Activated CD4-positive, alpha-beta T cell treated with anti-CD3 and anti-CD28 coated beads for 24 hours (primary cell): ENCODE results near the gene SNX3.

ENCODE experiments used
- DNase-seq, 2 donors: peaks; one replicate each; pipeline ENCODE4 v3.0.0-alpha.2; 2020; ENCODE audit warnings: low read depth in 2 of 2

SNX3 gene

DNA sequence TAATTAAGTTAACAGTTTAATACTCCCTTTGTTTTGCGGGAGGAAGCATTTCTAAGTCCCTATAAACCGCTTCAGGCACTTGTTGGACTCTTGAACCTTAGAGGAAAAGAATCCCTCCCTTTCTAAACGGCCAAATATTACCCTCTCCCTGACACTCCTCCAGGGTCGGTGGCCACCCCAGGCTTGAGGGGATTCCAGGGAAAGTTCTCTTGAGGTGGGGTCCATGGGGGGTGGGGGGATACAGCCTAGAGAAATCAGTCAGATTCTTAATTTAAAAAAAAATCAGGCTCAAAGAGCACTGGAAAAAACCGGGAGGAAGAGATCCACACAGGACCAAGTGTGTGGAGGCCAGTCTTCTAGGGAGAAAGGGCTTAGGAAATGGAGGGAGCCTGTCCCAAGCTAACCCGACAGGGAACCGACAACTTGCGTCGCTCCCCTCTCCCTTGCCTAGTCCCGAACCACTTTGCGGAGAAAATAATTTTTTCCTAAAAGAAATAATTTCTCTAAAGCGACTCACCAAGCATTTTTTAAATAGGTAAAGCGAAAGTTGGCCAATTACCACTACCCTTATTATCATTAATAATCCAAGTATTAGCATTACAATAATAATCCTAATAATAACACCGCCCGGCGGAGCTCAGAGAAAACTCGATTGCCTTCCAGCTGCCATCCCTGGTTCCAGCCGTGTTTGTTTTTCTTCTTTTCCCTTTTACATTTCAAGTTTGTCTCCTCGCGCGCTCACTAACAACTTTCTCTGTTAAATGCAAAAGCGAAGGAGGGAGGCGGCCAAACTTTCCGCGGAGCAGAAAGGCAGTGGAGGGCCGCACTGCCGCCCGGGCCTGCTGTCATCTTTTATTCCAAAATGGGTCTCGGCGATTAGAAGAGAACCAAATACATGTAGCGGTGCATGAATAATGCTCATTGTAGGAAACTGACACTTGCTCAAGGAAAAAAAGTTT is 90.2 kb downstream of the SNX3 start:
- no peak for DNase-seq

DNA sequence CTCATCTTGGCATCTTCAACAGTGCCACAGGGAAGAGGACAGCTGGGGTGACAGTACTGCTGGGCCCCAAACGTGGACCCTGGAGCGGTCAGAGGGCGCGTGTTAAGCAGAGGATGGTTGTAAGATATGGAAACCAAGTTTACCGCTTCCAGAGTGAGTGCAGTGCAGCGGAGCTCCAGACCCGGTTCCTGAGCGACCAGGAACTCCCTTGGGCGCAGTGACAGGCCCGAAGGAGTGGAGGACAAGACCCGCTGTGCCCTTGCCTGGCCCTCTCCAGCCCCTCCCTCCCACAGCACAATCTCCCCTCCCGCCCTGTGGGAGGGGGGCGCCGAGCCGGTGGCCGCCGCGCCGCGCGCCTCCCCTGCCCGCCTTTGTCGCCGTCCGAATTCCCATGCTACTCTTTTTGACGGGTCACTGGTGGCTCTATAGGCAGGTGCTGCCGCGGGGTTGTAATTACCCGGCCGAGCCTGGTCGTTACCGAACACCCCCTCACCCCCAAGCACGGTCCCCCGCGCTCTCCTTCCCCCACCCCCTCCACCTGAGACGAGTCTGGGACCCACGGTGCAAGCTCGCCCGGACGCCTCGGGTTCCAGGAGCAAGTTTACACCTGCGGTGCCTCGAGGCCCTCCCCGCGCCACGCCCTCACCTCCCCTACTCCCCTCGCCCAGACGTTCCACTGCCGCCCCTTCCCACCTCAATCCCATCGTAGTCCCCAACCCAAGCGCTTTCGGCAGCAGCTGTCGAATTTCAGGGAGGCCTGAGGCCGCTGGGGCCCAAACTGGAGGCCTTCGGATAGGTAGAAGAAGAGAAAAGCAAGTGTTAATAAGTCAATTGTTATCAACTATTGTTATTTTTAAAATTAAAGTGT is 91.1 kb downstream of the SNX3 start:
- no peak for DNase-seq

DNA sequence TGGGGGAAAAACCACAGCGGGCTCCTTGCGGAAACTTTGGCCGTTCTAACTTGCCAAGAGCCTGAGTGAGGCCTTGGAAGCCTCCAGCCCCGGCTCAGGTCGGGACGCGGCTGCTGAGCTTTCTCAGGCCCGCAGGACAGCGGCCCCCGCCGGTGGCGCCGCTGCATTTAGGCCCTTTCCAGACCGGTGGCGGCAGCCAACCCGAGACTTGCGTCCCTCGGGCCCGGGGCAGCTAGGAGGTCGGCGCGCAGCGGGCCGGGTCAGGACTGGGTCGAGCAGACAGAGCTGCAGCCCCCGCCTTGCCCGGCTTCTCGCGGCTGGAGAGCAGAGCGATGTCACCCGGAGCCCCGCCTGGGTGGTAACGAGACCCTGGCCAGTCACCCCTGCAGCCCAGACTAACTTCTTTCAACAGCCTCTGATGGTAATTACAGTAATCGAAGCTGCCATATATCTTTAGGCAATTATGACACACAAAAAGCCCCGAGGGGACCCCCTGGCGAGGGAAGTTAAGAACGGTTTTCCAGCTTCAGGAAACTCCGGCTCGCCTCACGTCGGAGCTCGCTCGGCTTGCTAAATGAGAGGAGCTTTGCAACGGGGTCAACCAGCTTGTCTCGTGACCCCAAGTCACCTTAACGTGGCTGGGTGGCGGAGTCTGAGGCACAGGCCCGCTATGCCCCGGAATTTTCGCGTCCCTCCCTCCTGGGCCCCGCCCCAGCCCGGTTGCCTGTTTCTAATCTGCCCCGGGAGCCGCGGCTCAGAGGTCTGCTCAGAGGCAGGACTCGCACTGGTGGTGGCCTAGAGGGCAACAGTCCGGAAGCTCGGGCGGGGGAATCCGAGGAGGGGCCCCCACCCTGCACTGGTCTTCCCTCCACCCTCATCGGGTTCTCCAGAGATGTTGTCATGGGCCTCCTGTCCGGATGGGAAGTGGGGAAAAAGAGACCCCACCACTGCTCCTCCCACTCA is 92.1 kb downstream of the SNX3 start:
- DNase-seq, result no peak

DNA sequence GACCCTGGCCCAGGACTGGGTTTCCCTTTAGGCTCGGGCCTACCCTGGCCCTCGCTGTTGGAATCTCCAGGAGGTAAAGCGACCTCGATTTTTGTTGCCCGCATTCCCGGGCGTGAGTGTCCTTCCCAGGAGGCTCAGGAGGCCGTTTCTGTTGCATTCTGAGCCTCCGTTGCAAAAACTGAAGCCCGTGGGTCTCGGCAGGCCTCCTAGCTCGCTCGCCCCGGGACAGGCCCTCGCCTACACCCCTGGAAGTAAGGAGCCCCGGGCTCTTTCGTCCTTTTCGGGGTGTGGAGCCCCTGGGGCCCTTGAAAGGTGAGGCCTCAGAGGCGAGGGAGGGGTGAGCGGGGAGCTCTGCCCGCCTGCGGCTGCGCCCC is 92.8 kb downstream of the SNX3 start:
- no peak for DNase-seq

DNA sequence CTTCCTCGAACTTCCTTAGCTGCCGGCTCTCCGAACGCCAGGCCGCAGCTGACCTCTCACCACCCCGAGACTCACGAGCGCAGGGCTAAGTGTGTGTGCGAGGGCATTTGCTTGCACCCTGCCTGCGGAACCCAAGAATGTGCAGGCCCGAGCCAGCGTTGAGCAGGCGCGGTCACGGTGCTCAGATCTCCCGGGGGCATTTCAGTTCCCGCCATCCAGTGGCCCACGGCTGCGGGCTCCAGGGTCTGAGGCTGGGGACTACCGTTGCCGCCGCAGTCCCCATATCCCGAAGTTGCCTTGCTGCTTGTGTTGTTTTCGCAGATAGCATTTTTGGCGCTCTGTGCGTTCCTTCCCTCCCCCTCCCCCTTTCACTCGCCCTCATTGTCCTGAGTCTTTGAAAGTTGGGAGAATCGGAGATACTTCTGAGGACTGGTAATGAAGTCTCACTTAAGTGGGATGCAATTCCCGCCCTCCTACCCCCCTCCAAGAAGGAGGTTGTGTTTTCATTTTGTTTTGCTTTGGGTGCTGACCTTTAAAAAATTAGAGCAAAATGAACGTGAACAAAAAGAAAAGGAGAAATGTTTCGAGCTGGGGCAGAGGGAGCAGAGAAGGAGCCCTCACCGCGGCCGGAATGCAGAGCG is 93.3 kb downstream of the SNX3 start:
- DNase-seq, result no peak

DNA sequence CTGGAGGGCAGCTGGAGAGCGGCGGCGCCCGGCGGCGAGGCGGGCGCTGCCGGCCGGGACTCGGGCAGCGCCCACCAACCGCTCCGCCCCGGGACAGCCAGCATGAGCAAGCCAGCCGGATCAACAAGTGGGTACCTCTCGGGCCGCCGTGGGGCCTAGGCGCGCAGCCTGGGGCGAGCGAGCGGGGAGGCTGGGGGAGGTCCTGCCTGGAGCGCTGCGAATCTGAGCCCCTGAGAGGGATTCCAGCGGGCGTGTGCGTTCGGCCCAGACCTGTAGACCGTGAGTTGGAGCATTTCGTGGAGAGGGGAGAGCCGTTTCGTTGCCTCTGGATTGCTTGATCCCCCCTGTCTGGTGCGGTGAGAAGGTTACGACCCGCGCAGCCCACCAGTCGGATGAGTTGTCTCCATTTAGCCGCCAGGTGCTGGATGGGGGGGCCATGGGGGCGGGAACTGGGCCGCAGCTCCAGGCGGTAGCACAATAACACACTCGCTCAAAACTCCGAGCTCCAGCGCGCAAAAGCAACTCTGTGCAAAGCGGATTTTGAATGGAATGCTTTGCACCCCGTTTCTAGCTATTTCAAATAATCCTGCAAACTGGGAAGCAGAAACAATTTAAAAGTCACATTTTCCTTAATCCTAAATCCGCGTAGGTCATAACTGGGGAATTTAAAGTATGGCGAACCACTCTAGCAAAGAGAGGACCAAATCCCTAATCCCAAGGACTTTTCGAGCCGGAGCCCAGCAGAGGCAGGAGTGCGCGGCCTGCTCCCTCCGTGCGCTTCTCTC is 94.0 kb downstream of the SNX3 start:
- no peak for DNase-seq

DNA sequence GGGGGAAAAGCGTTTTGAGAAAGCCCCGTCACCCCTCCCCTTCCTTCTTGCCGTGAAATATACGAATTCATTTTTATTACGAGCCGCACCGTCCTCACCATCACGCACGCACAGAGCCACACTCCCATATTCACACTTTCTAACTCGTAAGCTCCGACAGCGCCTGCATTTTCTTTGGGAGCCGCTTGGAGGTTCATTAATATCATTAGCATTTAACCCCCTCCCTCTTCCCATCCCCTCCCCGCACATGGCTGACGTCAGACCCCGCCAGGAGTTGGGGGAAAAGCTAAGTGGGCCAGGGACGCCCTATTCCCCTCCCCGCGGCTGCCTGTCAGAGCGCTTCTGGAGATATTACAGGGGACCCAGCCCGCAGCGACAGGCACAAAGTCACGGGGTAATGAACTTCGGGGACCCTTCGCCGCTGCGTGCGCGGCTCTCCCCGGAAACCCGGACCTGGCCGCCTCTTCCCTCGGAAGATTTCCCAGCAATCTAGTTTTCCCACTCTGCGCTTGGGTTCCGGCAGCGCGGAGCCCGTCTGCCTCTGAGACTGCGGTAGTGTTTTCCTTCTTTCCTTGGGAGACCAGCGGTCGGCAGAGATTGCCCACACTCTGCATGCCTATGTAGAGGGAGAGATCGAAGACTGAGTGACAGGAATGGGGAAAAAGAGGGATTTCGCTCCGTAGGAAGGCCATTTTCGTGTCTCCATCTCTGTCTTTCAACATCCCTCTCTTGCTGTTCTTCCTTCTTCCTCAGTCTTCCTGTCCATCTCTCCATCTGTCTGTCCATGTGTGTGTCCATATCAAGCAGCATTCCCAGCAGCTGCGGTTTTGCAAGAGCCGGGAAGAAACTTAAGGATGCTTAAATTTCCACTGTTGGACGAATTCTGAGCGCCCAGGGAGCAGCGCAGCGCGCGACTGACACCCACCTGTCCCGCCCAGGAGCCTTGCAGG is 94.9 kb downstream of the SNX3 start, which contains the start of gene NR2E1:
NR2E1 (plus strand) TSS at position 309 of the 950 bp plus-strand sequence. CDS start 744 bp downstream, outside the sequence.
- no peak for DNase-seq

DNA sequence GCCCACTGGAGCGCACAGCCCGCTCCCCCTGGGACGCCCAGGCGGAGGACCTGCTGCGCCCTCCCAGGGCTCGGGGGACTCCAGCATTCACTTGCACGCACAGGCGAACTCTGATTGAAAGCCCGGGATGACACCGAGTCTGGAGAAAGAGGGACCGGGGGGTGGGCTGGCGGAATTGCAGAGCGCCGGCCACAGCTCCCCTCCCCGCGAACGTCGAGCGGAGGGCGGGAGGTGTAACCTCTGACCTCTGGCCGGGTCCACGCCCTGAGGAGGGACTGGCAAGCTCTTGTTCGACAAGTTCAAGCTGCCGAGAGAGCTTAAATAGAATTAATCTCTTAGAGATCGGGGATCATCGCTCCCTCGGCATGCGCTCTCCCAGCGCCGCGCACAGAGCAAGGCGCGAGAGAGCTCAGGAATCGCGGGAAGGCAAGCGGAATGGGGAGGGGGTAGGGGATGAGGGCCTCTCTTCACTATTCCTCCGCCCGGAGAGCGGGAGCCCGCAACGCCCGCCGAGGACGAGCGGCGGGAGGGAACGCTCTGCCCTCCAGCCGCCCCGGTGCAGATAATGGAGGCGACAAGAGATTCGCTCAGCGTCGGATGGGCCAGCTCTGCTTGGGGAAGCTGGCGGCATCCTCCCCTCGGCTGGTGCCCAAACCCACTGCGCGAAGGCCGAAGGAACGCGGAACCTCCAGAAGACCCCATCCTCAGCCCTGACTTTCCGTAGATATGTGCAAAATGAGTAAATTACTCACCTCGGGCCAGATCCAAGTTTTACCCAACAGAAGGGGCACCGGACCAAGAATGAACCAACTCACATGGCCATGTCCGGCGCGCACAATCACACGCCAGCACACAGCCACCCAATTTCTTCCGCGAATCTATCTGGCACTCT is 95.8 kb downstream of the SNX3 start:
- DNase-seq, result no peak

DNA sequence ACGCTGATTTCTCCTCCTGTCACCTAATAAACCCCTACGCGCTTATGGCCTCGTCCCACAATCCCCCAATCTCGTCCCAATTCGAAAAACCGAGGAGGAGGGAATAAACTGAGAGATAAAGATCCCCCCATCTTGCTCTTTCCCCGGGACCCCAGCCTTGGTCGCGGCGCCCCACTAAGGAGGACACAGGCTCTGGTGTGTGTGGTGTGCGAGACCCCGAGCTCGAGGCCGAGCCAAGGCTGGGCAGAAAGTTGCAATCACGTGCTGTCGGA is 96.4 kb downstream of the SNX3 start:
- DNase-seq, result no peak

DNA sequence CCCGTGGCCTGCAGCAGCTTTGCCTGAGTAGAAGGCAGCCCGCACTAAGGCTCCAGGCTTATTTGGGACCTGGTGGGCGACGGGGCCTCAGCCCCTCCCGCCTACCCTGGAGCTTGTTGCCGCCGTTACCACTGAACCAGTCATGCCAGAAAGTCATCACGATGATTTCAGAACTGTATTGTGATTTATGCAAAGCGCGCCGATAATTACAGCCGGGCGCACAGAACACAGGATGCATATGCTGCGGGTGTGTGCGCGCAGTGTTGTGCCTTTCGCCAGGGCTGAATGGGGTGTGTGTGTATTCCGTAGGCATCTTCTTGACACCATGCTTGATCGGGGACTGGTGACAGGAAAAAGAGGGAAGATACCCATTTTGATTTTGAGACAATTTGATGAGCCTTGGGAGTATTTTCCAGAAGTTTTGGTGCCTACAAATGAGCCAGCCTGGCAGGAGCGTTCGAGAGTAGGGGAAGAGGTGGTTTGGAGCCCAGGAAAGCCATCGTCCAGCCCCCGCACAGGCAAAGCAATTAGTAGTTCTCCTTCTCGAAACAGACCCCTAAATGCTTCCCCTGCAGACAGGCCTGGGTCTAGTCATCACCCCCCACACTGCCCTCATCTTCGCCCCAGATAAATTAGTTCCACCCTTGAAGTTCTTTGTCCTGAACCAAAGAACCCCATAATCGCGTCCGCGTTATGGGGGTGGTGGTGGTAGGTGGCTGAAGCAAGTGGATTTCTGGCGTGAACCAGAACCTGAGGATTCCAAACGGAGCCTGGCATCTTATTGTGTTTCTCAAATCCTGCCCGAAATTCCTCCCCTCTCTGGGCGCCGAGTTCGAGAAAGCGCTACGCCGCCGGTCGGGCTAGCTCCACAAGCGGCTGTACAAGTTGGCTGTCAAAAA is 96.9 kb downstream of the SNX3 start:
- no peak for DNase-seq

DNA sequence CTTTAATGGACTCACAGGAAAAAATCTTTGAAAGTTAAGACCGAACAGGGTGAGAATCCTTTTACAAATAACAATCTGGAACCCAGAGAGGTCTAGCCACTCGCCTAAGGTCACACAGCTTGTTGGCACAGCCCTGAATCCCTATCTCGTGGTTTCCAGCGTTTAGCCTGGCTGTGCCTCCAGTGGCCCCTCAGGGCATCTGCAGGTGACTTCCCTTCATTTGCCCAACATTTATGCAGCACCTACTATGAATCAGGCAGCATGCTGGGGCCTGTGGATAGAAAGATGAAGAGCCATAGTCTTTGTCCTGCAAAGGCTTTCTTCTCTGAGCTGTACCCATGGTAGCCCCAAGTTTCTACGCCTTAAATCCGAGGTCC is 97.6 kb downstream of the SNX3 start:
- DNase-seq, result no peak

DNA sequence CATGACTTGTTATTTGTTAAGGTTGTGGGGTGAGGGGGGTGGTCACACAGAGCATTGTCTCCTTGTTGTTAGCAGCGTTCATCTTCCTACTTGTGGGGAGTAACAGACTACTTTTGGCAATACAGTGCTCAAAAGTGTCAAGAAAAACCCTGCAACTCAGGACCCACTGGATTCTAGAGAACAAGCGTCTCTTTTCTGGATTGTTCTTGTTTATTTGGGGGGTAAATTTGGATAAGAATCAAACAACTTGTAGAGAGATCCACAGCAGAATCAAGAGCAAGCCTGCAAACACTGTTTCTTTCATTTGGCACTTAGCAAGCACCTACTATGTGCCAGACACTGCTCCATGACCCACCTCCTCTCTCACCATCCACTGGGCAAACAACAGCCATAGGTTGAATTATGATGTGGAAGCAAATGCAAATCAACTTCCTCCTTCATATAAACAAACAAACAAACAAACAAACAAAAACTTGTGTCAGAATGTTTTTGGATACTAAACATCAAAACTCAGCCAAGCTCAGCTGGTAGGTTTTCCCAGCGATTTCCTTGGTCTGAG is 99.0 kb downstream of the SNX3 start:
- no peak for DNase-seq
